Gastrocnemius medialis (tissue), 4 donors: ENCODE measurements around the gene HORMAD1.

Experiments used
- CTCF ChIP-seq, 5 experiments: fragments of 450-650 bp in 3 of 5; fragments of 200-600 bp in 2 of 5; sonication (generic) in 2 of 5; IDR thresholded peaks in 4 of 5; conservative IDR thresholded peaks in 1 of 5; 1 replicate in 4 of 5; 2 replicates in 1 of 5; pipeline ENCODE4 v1.5.1; 2016 to 2019; ENCODE audit warnings: antibody characterized with exemption in 5 of 5, mild to moderate bottlenecking in 3 of 5, moderate library complexity in 3 of 5
- POLR2A ChIP-seq, 2 donors: fragments of 450-650 bp; IDR thresholded peaks; one replicate each; pipeline ENCODE4 v1.6.1; 2017; ENCODE audit warnings: antibody characterized with exemption in 2 of 2, mild to moderate bottlenecking in 2 of 2, moderate library complexity in 2 of 2

- TF ChIP-seq POLR2A (IDR thresholded peaks at IDR 0.05) (no peak), CTCF (IDR thresholded peaks at IDR 0.05 in 4 of 5, conservative IDR thresholded peaks at IDR 0.05 in 1 of 5) (no peak)
Measured at GRCh38 chr1:150692720-150693119, 28.0 kb downstream of the HORMAD1 start.
